ENCODE measurements around the gene PSME2. TPM values are rescaled to one million over a fixed set of nuclear protein-coding genes. Genes with fewer than 3 reads are reported as not detected.

The PSME2 gene
- total RNA-seq, 1 donor from 2014 or later: 173 TPM

- Mint-ChIP-seq H3K9me3 (ENCODE audit: unreplicated experiment) (no peaks in the 10 kb centered on the region), H3K27ac (ENCODE audit: unreplicated experiment) (no peak overlapping the region), H3K4me1 (ENCODE audit: low read depth, unreplicated experiment) (peaks cover 10% of the 10 kb centered on the region), H3K36me3 (ENCODE audit: low read depth, unreplicated experiment) (peaks cover 34% of the 10 kb centered on the region), H3K4me3 (ENCODE audit: unreplicated experiment) (no peak overlapping the region), H3K27me3 (ENCODE audit: low read depth, unreplicated experiment) (no peaks in the 10 kb centered on the region)
- no peaks in the 10 kb centered on the region for H3K27me3 ChIP-seq (ENCODE audit: insufficient read depth, low read length)
- H3K4me3 ChIP-seq (ENCODE audit: insufficient read depth, low read depth, low read length): no peak overlapping the region
- FAIRE-seq (no peak), DNase-seq (ENCODE audit: low read depth) (no peak)
- H3K27ac ChIP-seq (ENCODE audit: low read depth, low read length): no peak overlapping the region
- H3K4me2 ChIP-seq (ENCODE audit: low read length): no peak overlapping the region
- no peak overlapping the region for H3K9ac ChIP-seq (ENCODE audit: low read length)
- H4K20me1 ChIP-seq (ENCODE audit: insufficient read depth, low read length): no peaks in the 10 kb centered on the region
- no peak overlapping the region for H2AFZ ChIP-seq (ENCODE audit: low read depth, low read length)
- H3K79me2 ChIP-seq (ENCODE audit: insufficient read depth, low read length): no peaks in the 10 kb centered on the region
- no peak for TF ChIP-seq CTCF (IDR thresholded peaks at IDR 0.05; ENCODE audit: insufficient read depth, low read depth, low read length)
- TF ChIP-seq EZH2 (IDR thresholded peaks at IDR 0.05; ENCODE audit: insufficient read depth, low read length): no peak
- H3K9me3 ChIP-seq (ENCODE audit: insufficient read depth, low read depth, low read length): no peaks in the 10 kb centered on the region
- H3K36me3 ChIP-seq (ENCODE audit: insufficient read depth, low read length): no peaks in the 10 kb centered on the region
- H3K4me1 ChIP-seq (ENCODE audit: insufficient read depth, low read length): peaks cover 6% of the 10 kb centered on the region
These were observed 48.0 kb downstream of the PSME2 start for GRCh38 chr14:24098229-24098926.

GRCh38 chr14:24096545-24097181 lies 49.7 kb downstream of the PSME2 start:
- peaks cover 15% of the 10 kb centered on the region for H3K4me1 Mint-ChIP-seq (ENCODE audit: low read depth, unreplicated experiment)
- peaks cover 24% of the 10 kb centered on the region for H3K36me3 Mint-ChIP-seq (ENCODE audit: low read depth, unreplicated experiment)
- Histone ChIP-seq H3K27me3 (ENCODE audit: insufficient read depth, low read length) (no peaks in the 10 kb centered on the region), H3K36me3 (ENCODE audit: insufficient read depth, low read length) (no peaks in the 10 kb centered on the region), H3K27ac (ENCODE audit: low read depth, low read length) (no peak overlapping the region), H3K4me2 (ENCODE audit: low read length) (no peak overlapping the region), H3K4me1 (ENCODE audit: insufficient read depth, low read length) (peaks cover 6% of the 10 kb centered on the region), H3K9ac (ENCODE audit: low read length) (no peak overlapping the region), H4K20me1 (ENCODE audit: insufficient read depth, low read length) (no peaks in the 10 kb centered on the region), H3K4me3 (ENCODE audit: insufficient read depth, low read depth, low read length) (no peak overlapping the region), H2AFZ (ENCODE audit: low read depth, low read length) (no peak overlapping the region), H3K9me3 (ENCODE audit: insufficient read depth, low read depth, low read length) (no peaks in the 10 kb centered on the region), H3K79me2 (ENCODE audit: insufficient read depth, low read length) (no peaks in the 10 kb centered on the region)
- FAIRE-seq (no peak), DNase-seq (ENCODE audit: low read depth) (no peak)
- peaks cover 4% of the 10 kb centered on the region for H3K27me3 Mint-ChIP-seq (ENCODE audit: low read depth, unreplicated experiment)
- H3K27ac Mint-ChIP-seq (ENCODE audit: unreplicated experiment): peak overlapping the region; percentile 19
- peak overlapping the region; percentile 69 for H3K4me3 Mint-ChIP-seq (ENCODE audit: unreplicated experiment)
- H3K9me3 Mint-ChIP-seq (ENCODE audit: unreplicated experiment): no peaks in the 10 kb centered on the region
- no peak for TF ChIP-seq EZH2 (IDR thresholded peaks at IDR 0.05; ENCODE audit: insufficient read depth, low read length)
- no peak for TF ChIP-seq CTCF (IDR thresholded peaks at IDR 0.05; ENCODE audit: insufficient read depth, low read depth, low read length)

Measured in astrocyte (in vitro differentiated cells and primary cell).